SJCRH30 (cell line): ENCODE results near the gene YIF1A. TPM values are rescaled to one million over a fixed set of nuclear protein-coding genes. Genes with fewer than 3 reads are reported as not detected.
A peak's percentile ranks its signal among the peaks of the same experiment; 100 is the strongest.

ENCODE experiments used
- DNase-seq, 2 experiments: peaks; one replicate each; pipeline ENCODE4 v3.0.0-alpha.2; 2015 to 2020
- H3K27ac ChIP-seq: fragments of 250-450 bp; sonication (Bioruptor Pico); 2 replicates; pipeline ENCODE4 v1.5.1; 2020; ENCODE audit warnings: mild to moderate bottlenecking, moderate library complexity
- H3K27me3 ChIP-seq: fragments of 250-450 bp; sonication (Bioruptor Pico); 2 replicates; pipeline ENCODE4 v1.5.1; 2020; ENCODE audit warnings: mild to moderate bottlenecking, moderate library complexity
- H3K36me3 ChIP-seq: fragments of 250-450 bp; sonication (Bioruptor Pico); 2 replicates; pipeline ENCODE4 v1.5.1; 2020; ENCODE audit warnings: mild to moderate bottlenecking, moderate library complexity
- H3K4me1 ChIP-seq: fragments of 250-450 bp; sonication (Bioruptor Pico); 2 replicates; pipeline ENCODE4 v1.5.1; 2020; ENCODE audit warnings: mild to moderate bottlenecking, moderate library complexity
- H3K4me3 ChIP-seq: fragments of 250-450 bp; sonication (Bioruptor Pico); 2 replicates; pipeline ENCODE4 v1.5.1; 2020; ENCODE audit warnings: mild to moderate bottlenecking, moderate library complexity
- H3K9me3 ChIP-seq: fragments of 250-450 bp; sonication (Bioruptor Pico); replicated peaks from 2 replicates; pipeline ENCODE4 v1.5.1; 2020; ENCODE audit warnings: mild to moderate bottlenecking, moderate library complexity
- total RNA-seq: library from RNA; depleted of rRNA; stranded (reverse); fragments of >200 nt; shearing (Covaris generic); gene quantifications from 2 replicates; pipeline ENCODE4 v1.2.3, GENCODE V29; 2014; rRNA removed

The YIF1A gene
- total RNA-seq: 43.6 and 44.9 TPM in 2 replicates

- no peaks in the 10 kb centered on the region for H3K27me3 ChIP-seq
- H3K27ac ChIP-seq: peak within 1 kb of the TSS; percentile 37; the same call in 1 of the 2 replicates
- DNase-seq: peak; percentile 98
- H3K4me3 ChIP-seq: peak within 1 kb of the TSS; percentile 84
- H3K36me3 ChIP-seq: no peaks in the 10 kb centered on the region
- H3K9me3 ChIP-seq: no peaks in the 10 kb centered on the region
- peaks cover 4% of the 10 kb centered on the region; the same call in 1 of the 2 replicates for H3K4me1 ChIP-seq
Measured at GRCh38 chr11:66288671-66289547, at the start of gene YIF1A. YIF1A (minus strand) TSS chr11:66289143; CDS start chr11:66288985, 158 bp downstream.

- H3K9me3 ChIP-seq: no peaks in the 10 kb centered on the region
- H3K4me3 ChIP-seq: no peak overlapping the region
- DNase-seq: no peak
Measured at GRCh38 chr11:66337103-66337899, 48.4 kb upstream of the YIF1A start.

GRCh38 chr11:66336234-66337102 is 47.5 kb upstream of the YIF1A start, which contains the start of gene RIN1:
RIN1 (minus strand) TSS chr11:66336434; CDS start chr11:66336402, 32 bp downstream.
- peak within 1 kb of the TSS; percentile 55 for H3K4me3 ChIP-seq
- no peaks in the 10 kb centered on the region for H3K9me3 ChIP-seq
- H3K27me3 ChIP-seq: no peaks in the 10 kb centered on the region
- H3K36me3 ChIP-seq: no peaks in the 10 kb centered on the region
- H3K27ac ChIP-seq: peak within 1 kb of the TSS; percentile 31
- peak; percentile 67 to 69 for DNase-seq
- H3K4me1 ChIP-seq: peaks cover 15% of the 10 kb centered on the region

More at GRCh38 chr11:66337103-66337899, 48.4 kb upstream of the YIF1A start:
- Histone ChIP-seq H3K36me3 (no peaks in the 10 kb centered on the region), H3K27me3 (no peaks in the 10 kb centered on the region), H3K4me1 (peaks cover 15% of the 10 kb centered on the region), H3K27ac (peak overlapping the region; percentile 31; the same call in 1 of the 2 replicates)

GRCh38 chr11:66335531-66336233 is 46.7 kb upstream of the YIF1A start:
- Histone ChIP-seq H3K9me3 (no peaks in the 10 kb centered on the region), H3K27ac (peak overlapping the region; percentile 31), H3K36me3 (no peaks in the 10 kb centered on the region), H3K27me3 (no peaks in the 10 kb centered on the region), H3K4me3 (peak overlapping the region; percentile 55), H3K4me1 (peaks cover 15% of the 10 kb centered on the region)
- peak; percentile 55 to 57 for DNase-seq

- Histone ChIP-seq H3K4me3 (peak overlapping the region; percentile 55; the same call in 1 of the 2 replicates), H3K4me1 (peaks cover 15% of the 10 kb centered on the region), H3K36me3 (no peaks in the 10 kb centered on the region), H3K9me3 (no peaks in the 10 kb centered on the region), H3K27ac (no peak overlapping the region), H3K27me3 (no peaks in the 10 kb centered on the region)
- DNase-seq: no peak
Measured at GRCh38 chr11:66334605-66335442, 45.9 kb upstream of the YIF1A start.

GRCh38 chr11:66333896-66334604 is 45.1 kb upstream of the YIF1A start:
- no peak for DNase-seq
- H3K4me3 ChIP-seq: no peak overlapping the region
- H3K9me3 ChIP-seq: no peaks in the 10 kb centered on the region
- peaks cover 15% of the 10 kb centered on the region for H3K4me1 ChIP-seq
- H3K27me3 ChIP-seq: no peaks in the 10 kb centered on the region
- no peak overlapping the region for H3K27ac ChIP-seq
- H3K36me3 ChIP-seq: no peaks in the 10 kb centered on the region

- H3K9me3 ChIP-seq: no peaks in the 10 kb centered on the region
- no peak for DNase-seq
- H3K27me3 ChIP-seq: no peaks in the 10 kb centered on the region
- no peak overlapping the region for H3K4me3 ChIP-seq
- H3K27ac ChIP-seq: no peak overlapping the region
- peaks cover 15% of the 10 kb centered on the region for H3K4me1 ChIP-seq
- no peaks in the 10 kb centered on the region for H3K36me3 ChIP-seq
Measured at GRCh38 chr11:66333220-66333877, 44.4 kb upstream of the YIF1A start.

GRCh38 chr11:66332371-66333219 is 43.7 kb upstream of the YIF1A start:
- no peaks in the 10 kb centered on the region for H3K36me3 ChIP-seq
- peaks cover 14% of the 10 kb centered on the region for H3K4me1 ChIP-seq
- no peak for DNase-seq

GRCh38 chr11:66331542-66332370 is 42.8 kb upstream of the YIF1A start:
- no peaks in the 10 kb centered on the region for H3K27me3 ChIP-seq
- H3K9me3 ChIP-seq: no peaks in the 10 kb centered on the region
- H3K4me1 ChIP-seq: peaks cover 10% of the 10 kb centered on the region
- H3K36me3 ChIP-seq: no peaks in the 10 kb centered on the region
- DNase-seq: no peak
- no peak overlapping the region for H3K4me3 ChIP-seq
- no peak overlapping the region for H3K27ac ChIP-seq

More at GRCh38 chr11:66332371-66333219, 43.7 kb upstream of the YIF1A start:
- Histone ChIP-seq H3K4me3 (no peak overlapping the region), H3K9me3 (no peaks in the 10 kb centered on the region), H3K27ac (no peak overlapping the region), H3K27me3 (no peaks in the 10 kb centered on the region)

GRCh38 chr11:66330931-66331330 is 42.0 kb upstream of the YIF1A start:
- H3K4me3 ChIP-seq: no peak overlapping the region
- H3K9me3 ChIP-seq: no peaks in the 10 kb centered on the region
- DNase-seq: peak in 1 of 2 experiments; percentile 26
- no peaks in the 10 kb centered on the region for H3K27me3 ChIP-seq
- H3K27ac ChIP-seq: no peak overlapping the region
- H3K36me3 ChIP-seq: no peaks in the 10 kb centered on the region
- H3K4me1 ChIP-seq: peaks cover 7% of the 10 kb centered on the region; the same call in 1 of the 2 replicates
